ENCODE results near the gene MYRFL.

GRCh38 chr12:69898236-69898635, 73.2 kb downstream of the MYRFL start:
- TF ChIP-seq CTCF (IDR thresholded peaks at IDR 0.05; ENCODE audit: borderline replicate concordance, extremely low read depth, low read length, poor library complexity, severe bottlenecking) (no peak), EZH2 (IDR thresholded peaks at IDR 0.05; ENCODE audit: borderline replicate concordance, low read depth, low read length, severe bottlenecking) (no peak)

All from DND-41 (cell line).